Gastroesophageal sphincter (tissue), 3 donors: ENCODE measurements around the gene HAGHL.

Source experiments
- POLR2A ChIP-seq, 2 donors: fragments of 450-650 bp; IDR thresholded peaks; one replicate each; pipeline ENCODE4 v1.6.1; 2017; ENCODE audit warnings: antibody characterized with exemption in 2 of 2, mild to moderate bottlenecking in 2 of 2, moderate library complexity in 1 of 2
- TF ChIP-seq, protein P1 (sequence below), 4 experiments: fragments of 200-600 bp in 2 of 4; fragments of 450-650 bp in 2 of 4; sonication (generic) in 1 of 4; IDR thresholded peaks; one replicate each; pipeline ENCODE4 v1.5.1; 2017 to 2019; ENCODE audit warnings: antibody characterized with exemption in 4 of 4, mild to moderate bottlenecking in 2 of 4, moderate library complexity in 2 of 4

DNA sequence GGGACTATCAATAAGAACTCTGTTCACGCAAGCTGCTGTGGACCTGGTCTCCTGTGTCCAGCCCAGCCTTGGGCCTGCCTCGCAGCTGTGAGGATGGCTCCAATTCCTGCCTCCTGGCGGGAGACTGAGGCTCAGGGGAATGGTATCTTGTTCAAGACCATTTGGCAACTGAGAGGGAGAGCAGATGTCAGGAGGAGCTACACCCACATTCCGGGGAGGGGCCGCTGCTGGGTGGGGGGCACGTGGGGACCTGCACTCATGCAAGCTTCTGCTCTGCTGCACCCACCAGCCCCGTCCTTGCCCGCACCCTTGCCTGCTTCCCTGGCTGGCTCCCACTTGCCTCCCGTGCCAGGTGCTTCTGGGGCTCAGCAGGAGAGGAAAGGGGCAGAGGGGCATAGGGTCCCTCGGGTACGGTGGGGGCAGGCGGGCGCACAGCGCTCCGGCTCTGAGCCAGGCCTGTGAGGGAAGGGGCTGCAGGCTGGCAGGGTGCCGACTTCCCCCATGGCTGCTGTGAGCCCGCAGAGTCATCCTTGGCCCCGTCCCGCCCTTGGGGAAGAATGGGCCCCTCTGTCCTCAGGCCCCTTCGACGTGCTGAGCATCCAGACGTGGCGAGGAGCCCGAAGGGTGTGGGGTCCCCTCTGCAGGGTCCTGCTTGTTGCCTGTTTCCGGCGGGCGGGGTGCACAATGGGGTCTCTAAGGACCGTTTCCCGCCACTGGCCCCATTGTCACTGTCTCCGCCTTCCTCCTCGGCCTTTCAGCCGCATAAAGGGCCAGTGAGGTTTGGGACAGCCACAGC lies 9.3 kb upstream of the HAGHL start:
- TF ChIP-seq, protein P1, sequence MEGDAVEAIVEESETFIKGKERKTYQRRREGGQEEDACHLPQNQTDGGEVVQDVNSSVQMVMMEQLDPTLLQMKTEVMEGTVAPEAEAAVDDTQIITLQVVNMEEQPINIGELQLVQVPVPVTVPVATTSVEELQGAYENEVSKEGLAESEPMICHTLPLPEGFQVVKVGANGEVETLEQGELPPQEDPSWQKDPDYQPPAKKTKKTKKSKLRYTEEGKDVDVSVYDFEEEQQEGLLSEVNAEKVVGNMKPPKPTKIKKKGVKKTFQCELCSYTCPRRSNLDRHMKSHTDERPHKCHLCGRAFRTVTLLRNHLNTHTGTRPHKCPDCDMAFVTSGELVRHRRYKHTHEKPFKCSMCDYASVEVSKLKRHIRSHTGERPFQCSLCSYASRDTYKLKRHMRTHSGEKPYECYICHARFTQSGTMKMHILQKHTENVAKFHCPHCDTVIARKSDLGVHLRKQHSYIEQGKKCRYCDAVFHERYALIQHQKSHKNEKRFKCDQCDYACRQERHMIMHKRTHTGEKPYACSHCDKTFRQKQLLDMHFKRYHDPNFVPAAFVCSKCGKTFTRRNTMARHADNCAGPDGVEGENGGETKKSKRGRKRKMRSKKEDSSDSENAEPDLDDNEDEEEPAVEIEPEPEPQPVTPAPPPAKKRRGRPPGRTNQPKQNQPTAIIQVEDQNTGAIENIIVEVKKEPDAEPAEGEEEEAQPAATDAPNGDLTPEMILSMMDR (IDR thresholded peaks at IDR 0.05): no peak
- TF ChIP-seq POLR2A (IDR thresholded peaks at IDR 0.05): no peak
